Measurements from ENCODE around the gene IQSEC2. TPM values are rescaled to one million over a fixed set of nuclear protein-coding genes. Genes with fewer than 3 reads are reported as not detected.

The IQSEC2 gene
- total and polyA plus RNA-seq, 2 of the 13 experiments (the other 11 are each of a cell fraction or from before 2014, with no cell fraction given): 0.13 to 0.21 TPM

DNA sequence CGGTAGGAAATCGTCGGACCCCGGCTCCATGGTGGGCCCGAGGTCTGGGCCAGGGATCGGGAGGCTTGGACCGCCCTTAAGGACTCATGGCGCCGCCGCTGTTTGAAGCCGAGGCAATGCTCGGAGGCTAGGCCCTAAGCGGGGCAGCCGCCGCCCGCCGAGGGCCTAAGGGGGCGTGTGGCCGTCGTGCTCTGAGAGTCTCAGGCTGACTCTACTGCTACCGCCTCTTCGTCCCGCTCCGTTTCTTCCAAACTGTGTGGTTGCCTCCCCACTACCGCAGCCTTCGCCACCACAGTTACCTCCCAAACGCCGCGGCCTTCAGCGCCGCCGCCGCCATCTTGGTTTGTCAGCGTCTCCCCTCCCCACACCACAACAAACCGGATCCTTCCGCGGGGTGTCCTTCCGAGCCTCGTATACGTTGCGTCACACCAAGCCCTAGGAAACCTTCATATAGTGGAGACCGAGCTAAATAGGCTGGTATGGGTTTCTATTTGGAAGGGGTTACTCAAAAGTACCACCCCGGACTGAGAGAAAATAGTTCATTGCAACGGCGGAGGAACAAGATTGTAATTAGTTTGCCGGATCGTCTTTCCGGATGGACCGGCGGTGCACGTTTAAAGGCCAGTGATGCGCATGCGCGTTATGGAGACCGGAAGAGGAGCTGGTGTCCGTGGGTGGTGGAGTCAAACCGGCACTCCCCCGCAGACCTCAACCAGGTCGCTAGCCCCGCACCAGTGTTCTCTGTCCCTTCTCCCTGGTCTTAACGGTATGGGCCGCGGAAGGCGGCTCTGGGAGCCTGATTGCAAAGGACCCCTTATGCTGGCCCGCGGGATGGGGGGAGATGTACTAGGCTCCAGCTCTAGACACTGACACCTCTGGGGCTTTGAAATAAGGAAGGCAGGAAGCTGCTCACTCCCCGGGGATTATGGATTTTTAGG lies 56.3 kb downstream of the IQSEC2 start, which contains the start of gene KDM5C (continued):
- TF ChIP-seq, protein P1, sequence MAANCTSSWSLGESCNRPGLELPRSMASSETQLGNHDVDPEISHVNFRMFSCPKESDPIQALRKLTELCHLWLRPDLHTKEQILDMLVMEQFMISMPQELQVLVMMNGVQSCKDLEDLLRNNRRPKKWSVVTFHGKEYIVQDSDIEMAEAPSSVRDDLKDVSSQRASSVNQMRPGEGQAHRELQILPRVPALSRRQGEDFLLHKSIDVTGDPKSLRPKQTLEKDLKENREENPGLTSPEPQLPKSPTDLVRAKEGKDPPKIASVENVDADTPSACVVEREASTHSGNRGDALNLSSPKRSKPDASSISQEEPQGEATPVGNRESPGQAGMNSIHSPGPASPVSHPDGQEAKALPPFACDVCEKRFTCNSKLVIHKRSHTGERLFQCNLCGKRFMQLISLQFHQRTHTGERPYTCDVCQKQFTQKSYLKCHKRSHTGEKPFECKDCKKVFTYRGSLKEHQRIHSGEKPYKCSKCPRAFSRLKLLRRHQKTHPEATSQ (CRISPR knock-in tag; IDR thresholded peaks at IDR 0.05; ENCODE audit: borderline replicate concordance): no peak
- TF ChIP-seq NFKBIZ (CRISPR knock-in tag; IDR thresholded peaks at IDR 0.05) (no peak), TOE1 (CRISPR knock-in tag; IDR thresholded peaks at IDR 0.05) (no peak), ZNF777 (CRISPR knock-in tag; IDR thresholded peaks at IDR 0.05) (no peak)

GRCh38 chrX:53223955-53224859 lies 57.2 kb downstream of the IQSEC2 start:
- H3K27me3 ChIP-seq (ENCODE audit: control insufficient read depth in 1 of 2, insufficient read depth in 2 of 2, low read length in 2 of 2): no peaks in the 10 kb centered on the region; a peak in 2 of 5 replicates
- peaks cover 1 to 13% of the 10 kb centered on the region in 2 experiments; a peak in 3 of 5 replicates for H3K36me3 ChIP-seq (replicated peaks in 1 of 2; ENCODE audit: control insufficient read depth in 1 of 2, insufficient read depth in 2 of 2, low read length in 2 of 2)
- WGBS (ENCODE audit: low lambda C conversion rate): 0% methylated on average over 11 of the region's 40 CpGs
- FAIRE-seq (no peak), DNase-seq (ENCODE audit: low spot score) (peak; percentile 13), ATAC-seq (peak; percentile 19; the same call in 1 of the 3 replicates)
- BruUV-seq (replicated peaks): TSS peak; percentile 69
- peak overlapping the region; percentile 83 to 89 (median 87) for H3K4me3 ChIP-seq (replicated peaks in 1 of 3; ENCODE audit: insufficient read depth in 1 of 3, low read depth in 2 of 3, low read length in 3 of 3)
- CTCF ChIA-PET (ENCODE audit: low intra/inter-chr PET ratio, low total read pairs): no interaction called here
- in situ Hi-C loops (cut with HindIII; ENCODE audit: extremely low pct_ligation_motif_present, low pct_unique_long_range_greater_than_20kb): no loop called here
- POLR2A ChIA-PET: no interaction called here
- H3K4me2 ChIP-seq (ENCODE audit: low read depth, low read length): peak overlapping the region; percentile 95
- peaks cover 34% of the 10 kb centered on the region for H3K4me1 ChIP-seq (ENCODE audit: insufficient read depth, low read length)
- H3K79me2 ChIP-seq (ENCODE audit: insufficient read depth, low read length): peaks cover 50% of the 10 kb centered on the region
- peaks cover 32% of the 10 kb centered on the region for H4K20me1 ChIP-seq (ENCODE audit: insufficient read depth, low read length)
- H2AFZ ChIP-seq (ENCODE audit: low read length): no peak overlapping the region
- H3K9ac ChIP-seq (ENCODE audit: insufficient read depth, low read depth, low read length): peak overlapping the region; percentile 97
- H3K9me3 ChIP-seq (ENCODE audit: low read length): no peaks in the 10 kb centered on the region
- intact Hi-C loops (cut with micrococcal nuclease; ENCODE audit: unreplicated experiment): loop anchor here (1.0 kb wide), 1 partner anchor 15 kb away; no protein-coding TSS in a partner anchor
- H3K27ac ChIP-seq (ENCODE audit: extremely low read length, insufficient read depth, low read length): peak overlapping the region; percentile 95
- TF ChIP-seq ISX (CRISPR knock-in tag; conservative IDR thresholded peaks at IDR 0.05) (0 out of 2 replicates have a peak, but pooled peaks have one; percentile 16), ZNF563 (CRISPR knock-in tag; IDR thresholded peaks at IDR 0.05) (peak; percentile 43; the same call in 1 of the 2 replicates), NPAS2 (CRISPR knock-in tag; IDR thresholded peaks at IDR 0.05; ENCODE audit: borderline replicate concordance) (no peak), ZNF761 (CRISPR knock-in tag; conservative IDR thresholded peaks at IDR 0.05) (no peak), PHF5A (CRISPR knock-in tag; IDR thresholded peaks at IDR 0.05; ENCODE audit: low read depth, unreplicated experiment) (no peak), NCOA2 (CRISPR knock-in tag; IDR thresholded peaks at IDR 0.05) (no peak), REPIN1 (CRISPR knock-in tag; IDR thresholded peaks at IDR 0.05; ENCODE audit: borderline replicate concordance, low read depth) (no peak), IRF9 (CRISPR knock-in tag; IDR thresholded peaks at IDR 0.05; ENCODE audit: borderline replicate concordance) (0 out of 2 replicates have a peak, but pooled peaks have one; percentile 19), ZNF446 (CRISPR knock-in tag; IDR thresholded peaks at IDR 0.05) (0 out of 2 replicates have a peak, but pooled peaks have one; percentile 49), GABPA (IDR thresholded peaks at IDR 0.05; ENCODE audit: low read depth, low read length) (no peak), GABPA (CRISPR knock-in tag; IDR thresholded peaks at IDR 0.05; ENCODE audit: low read depth) (no peak), SATB2 (CRISPR knock-in tag; IDR thresholded peaks at IDR 0.05) (no peak)
- TF ChIP-seq, protein P2, sequence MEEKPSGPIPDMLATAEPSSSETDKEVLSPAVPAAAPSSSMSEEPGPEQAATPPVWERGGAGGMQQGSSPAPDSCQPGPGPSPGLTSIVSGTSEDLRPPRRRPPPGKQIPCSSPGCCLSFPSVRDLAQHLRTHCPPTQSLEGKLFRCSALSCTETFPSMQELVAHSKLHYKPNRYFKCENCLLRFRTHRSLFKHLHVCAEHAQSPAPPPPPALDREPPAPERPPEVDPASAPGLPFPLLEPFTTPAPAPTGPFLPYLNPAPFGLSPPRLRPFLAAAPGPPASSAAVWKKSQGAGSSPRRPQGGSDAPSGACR (CRISPR knock-in tag; IDR thresholded peaks at IDR 0.05): 0 out of 2 replicates have a peak, but pooled peaks have one; percentile 6
